Testis (tissue), 2 donors: ENCODE data around the gene GJA3.

Experiments used
- CTCF ChIP-seq, 3 experiments: fragments of 450-650 bp in 2 of 3; fragments of 200-600 bp in 1 of 3; sonication (generic) in 1 of 3; IDR thresholded peaks; one replicate each; pipeline ENCODE4 v1.5.1; 2016 to 2019; ENCODE audit warnings: antibody characterized with exemption in 3 of 3, mild to moderate bottlenecking in 2 of 3, moderate library complexity in 1 of 3
- POLR2A ChIP-seq: fragments of 450-650 bp; IDR thresholded peaks from one replicate; pipeline ENCODE4 v1.6.1; 2017; ENCODE audit warnings: antibody characterized with exemption, mild to moderate bottlenecking, moderate library complexity

- TF ChIP-seq CTCF (IDR thresholded peaks at IDR 0.05) = no peak
- no peak for TF ChIP-seq POLR2A
Measured at GRCh38 chr13:20125783-20126165, 35.1 kb downstream of the GJA3 start.
